Lung microvascular endothelial cell (primary cell): ENCODE results near the gene CHPF. TPM values are rescaled to one million over a fixed set of nuclear protein-coding genes. Genes with fewer than 3 reads are reported as not detected.

ENCODE experiments used
- DNase-seq, 2 donors: peaks; one replicate each; pipeline versions ENCODE4 v3.0.0 to v3.0.0-alpha.2; 2010; ENCODE audit warnings: low read depth in 2 of 2
- total RNA-seq: library from RNA; depleted of rRNA; stranded (reverse); fragments of >200 nt; gene quantifications from 2 replicates; pipeline ENCODE4 v1.2.1, GENCODE V29; 2014

CHPF gene
- total RNA-seq, 1 donor from 2014 or later, result 0.40 TPM

DNA sequence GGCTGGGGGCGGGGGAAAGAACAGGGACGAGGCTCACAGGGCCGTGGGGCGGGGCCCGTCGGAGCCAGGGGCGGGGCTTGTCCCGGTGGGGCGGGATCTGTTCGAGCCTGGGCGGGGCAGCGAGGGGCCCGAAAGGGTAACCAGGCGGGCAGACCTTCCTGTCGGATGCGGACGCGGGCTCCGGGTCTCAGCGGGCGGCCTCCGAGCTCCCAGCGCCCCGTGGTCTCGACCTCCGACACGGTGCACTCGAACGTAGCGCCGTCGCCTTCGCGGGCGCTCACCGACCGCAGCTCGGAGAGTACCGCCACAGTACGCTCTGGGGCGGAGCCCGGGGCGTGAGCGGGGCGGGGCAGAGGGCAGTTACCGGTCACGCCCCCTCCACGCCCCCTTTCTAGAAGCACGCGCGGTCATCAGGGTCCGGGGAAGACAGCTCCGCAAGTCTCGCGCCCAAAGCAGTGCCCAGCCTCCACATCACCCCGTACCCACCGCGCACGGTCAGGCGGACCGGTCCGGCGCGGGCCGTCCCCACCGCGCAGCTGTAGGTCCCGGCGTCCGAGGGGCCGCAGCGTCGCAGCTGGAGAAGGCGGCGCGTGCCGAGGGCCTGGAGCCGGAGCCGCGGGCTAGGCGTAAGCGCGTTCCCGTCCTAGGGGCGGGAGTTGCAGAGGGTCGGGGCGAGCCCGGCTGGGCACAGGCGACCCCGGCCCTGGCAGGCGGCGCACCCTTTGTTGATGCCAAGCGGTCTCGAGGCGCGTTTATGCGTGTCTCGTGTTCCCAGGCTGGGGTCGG, 9.0 kb upstream of the CHPF start:
- DNase-seq, result peak; percentile 70

- no peak for DNase-seq
Observed at GRCh38 chr2:219551441-219552381, 8.1 kb upstream of the CHPF start.

DNA sequence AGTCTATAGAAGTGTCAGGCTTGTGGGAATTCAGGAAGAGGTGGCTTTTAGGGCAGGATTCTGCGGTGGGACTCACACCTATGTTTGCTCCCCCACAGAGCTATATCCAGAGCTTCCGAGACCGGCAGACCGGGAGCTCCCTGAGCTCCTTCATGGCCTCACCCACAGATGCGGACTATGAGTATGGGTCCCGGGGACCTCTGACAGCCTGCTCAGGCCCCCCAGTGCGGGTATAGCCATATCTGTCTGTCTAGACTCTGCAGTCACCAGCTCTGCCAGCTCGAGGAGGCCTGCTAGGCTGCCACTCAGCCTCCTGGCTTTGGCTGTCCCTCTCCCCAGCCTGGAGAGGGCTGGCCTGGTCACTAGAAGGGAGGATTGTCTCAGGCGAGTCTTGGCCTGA, 6.0 kb upstream of the CHPF start:
- DNase-seq, result no peak

- DNase-seq, result no peak
Observed at GRCh38 chr2:219548990-219549389, 5.4 kb upstream of the CHPF start.

DNA sequence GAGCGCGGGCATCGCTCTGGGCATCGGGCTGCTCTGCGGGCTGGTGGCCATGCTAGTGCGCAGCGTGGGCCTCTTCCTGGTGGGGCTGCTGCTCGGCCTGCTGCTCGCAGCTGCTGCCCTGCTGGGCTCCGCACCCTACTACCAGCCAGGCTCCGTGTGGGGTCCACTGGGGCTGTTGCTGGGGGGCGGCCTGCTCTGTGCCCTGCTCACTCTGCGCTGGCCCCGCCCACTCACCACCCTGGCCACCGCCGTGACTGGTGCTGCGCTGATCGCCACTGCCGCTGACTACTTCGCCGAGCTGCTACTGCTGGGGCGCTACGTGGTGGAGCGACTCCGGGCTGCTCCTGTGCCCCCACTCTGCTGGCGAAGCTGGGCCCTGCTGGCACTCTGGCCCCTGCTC, 4.0 kb upstream of the CHPF start:
- no peak for DNase-seq

- DNase-seq, result no peak
Observed at GRCh38 chr2:219545943-219546352, 2.3 kb upstream of the CHPF start.

GRCh38 chr2:219545295-219545942, 1.8 kb upstream of the CHPF start:
- no peak for DNase-seq

DNA sequence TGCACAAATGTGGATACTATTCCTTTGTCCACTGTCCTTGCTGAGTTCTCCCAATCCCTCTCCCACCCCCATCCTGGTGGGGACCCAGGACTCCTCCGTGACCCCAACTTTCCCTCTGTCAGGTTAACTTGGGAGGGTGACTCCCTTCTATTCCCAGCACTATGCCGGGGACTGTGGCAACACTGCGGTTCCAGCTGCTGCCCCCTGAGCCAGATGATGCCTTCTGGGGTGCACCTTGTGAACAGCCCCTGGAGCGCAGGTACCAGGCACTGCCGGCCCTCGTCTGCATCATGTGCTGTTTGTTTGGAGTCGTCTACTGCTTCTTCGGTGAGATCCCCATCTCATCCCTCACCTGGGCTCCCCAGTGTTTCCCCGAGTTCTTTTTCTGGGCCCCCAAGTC, 958 bp upstream of the CHPF start:
- no peak for DNase-seq

DNA sequence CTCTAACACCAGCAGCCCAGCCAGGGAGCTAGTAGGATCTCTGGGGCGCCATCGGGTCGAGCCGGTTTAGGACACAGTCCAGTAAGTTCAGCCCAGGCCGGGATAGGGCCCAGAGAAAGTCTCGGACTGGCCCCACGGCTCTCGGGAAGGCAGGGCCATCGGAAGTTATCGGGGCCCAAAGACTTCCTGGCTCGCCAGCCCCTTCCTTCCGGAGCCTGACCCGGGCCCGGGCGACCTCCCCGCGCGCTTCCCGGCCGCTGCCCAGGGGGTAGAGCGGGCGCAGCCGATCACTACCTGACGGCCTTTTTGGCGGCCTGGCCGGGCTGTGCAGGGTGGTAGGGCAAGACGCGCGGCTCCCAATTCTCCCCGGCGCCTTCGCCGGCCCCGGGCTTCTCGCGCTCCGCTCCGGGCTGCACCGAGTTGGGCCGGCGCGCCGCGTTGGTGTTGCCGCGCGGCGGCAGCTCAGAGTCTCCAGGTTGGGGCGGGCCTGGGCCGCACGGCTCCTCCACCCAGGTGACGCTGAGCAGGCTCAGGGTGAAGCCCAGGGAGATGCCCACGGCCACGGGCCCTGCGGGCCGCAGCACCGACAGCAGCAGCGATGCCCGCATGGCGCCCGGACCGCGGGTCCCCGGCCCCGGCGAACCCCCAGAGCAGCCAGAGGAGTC, 546 bp downstream of the CHPF start:
- DNase-seq, result peak; percentile 5 to 15

DNA sequence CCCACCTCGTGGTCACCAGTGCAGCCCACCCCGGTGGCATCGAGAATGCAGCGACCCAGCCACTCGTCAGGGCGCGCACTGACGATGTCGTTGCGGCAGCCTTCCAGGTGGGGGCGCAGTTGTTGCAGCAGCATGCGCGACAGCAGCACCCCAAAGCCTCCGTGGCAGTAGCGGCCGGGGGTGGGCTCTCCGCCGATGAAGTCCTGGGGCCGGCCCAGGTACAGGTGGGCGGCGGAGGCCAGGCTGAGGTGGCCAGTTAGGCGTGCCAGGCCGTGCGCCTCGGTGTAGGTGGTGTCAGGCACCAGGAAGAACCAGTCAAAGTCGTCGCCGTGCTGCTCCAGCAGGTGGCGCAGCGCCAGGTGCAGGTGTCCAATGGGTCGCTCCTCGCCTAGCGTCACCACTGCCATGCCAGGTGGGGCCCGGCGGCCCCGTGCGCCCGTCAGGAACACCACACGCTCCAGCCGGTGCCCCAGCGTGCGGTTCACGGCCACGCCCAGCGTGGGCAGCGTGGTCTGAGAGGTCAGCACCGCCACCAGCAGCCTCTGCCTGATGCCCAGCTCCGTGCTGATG, 1.9 kb downstream of the CHPF start:
- DNase-seq, result peak; percentile 66 to 87

GRCh38 chr2:219540784-219541504, 2.7 kb downstream of the CHPF start:
- DNase-seq, result no peak

DNA sequence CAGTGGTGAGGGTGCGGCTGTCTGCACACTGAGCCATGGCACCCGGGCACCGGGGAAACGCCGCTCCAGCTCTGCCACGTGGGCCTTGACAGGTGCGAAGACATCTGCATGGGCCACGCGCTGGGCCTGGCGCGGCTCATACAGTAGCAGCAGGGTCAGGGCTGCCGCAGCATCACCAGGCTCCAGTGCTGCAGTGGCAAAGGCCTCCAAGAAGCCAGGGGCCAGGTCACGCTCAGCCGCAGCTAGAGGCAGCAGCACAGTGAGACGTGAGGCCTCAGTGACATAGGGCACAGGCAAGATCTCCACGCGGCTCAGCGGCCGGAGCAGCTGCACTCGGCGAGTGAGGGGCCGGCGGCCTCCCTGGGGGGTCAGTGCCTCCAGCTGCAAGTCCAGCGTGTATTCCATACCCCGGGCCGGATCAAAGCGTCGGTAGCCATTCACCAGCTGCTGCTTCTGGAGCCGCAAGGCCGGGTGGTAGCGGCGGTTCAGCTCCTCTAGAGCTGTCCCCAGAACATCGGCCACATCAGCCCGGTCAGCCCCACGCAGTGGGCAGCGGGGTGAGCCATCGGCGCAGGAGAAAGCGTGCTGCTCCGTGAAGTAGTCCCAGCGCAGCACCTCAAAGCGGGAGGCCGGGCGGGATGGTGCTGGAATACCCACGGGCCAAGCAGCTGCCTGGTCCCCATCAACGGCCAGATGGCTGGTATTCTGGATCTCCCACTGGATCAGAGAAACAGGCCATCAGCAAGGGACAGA, 3.5 kb downstream of the CHPF start:
- DNase-seq, result no peak

- no peak for DNase-seq
Observed at GRCh38 chr2:219538956-219539788, 4.4 kb downstream of the CHPF start.

DNA sequence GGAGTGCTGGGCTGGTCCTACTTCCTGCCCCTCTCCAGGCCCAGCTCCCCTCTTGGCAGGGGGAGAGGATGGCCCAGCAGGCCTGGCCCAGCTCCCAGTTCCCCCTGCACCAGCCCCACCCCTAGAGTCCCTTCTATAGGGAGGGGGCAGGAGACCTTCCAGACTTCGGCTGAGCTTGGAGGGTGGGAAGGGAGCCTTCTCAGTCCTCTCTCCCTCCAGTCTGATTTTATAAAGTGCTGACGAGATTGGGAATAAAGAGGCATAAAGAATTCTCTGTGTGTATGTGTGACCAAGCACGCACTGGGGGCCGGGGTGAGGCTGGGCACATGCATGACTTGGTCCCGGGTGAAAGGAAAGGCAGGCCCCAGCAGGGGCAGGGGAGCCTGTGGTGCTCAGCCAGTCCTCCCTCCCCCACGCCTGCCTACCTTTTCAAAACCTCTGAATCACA, 5.1 kb downstream of the CHPF start:
- DNase-seq, result no peak

DNA sequence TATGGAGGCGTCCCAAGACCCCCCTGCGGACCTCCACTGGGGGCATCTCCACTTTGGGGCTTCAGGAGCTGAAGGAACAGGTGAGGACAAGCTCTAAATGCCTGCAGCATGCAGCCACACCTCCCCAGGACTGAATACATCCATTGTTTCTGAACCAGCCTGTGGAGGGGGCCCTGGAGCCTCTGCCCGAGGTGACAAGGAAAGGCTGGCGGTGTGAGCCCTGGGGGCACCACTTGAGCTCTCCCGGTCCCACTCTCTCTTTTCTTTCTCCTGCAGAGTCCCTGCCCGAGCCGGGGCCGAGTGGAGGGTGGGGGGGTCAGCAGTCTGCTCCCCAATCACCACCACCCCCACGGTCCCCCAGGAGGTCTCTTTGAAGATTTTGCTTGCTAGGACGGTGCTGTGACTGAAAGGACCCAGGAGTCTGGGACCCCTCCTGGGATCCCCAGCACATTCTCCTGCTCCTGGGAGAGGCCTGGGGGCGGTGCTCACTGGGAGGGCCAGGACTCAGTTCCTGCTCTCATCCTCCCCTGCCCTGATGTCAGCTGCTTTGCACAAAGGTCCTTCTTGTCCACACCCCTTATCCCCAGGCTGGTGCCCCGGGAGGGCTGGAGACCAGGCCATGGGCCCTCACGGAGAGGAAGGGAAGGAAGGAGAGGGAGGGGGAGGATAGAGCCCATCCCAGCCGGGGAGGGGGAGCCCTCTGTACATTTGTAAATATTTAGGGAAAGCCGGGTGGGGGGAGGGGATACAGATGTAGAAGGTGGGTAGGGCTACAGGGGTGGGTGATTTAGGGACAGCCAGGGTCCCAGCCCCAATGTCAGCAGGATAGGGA, 5.7 kb downstream of the CHPF start:
- no peak for DNase-seq

DNA sequence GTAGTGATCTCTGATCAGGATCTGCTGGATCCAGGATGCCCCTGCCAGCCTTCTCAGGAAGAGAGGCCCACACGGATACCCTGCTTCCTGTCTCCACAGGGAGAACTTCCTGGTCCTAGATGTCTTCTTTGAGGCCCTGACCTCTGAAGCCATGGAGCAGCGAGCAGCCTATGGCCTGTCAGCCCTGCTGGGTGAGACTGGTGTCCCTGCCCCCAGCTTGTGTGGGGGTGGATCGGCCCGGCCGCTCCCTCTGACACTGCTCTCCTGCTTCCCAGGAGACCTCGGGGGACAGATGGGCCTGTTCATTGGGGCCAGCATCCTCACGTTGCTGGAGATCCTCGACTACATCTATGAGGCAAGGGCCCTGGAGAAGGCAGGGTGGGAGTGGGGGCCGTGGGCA, 6.6 kb downstream of the CHPF start:
- DNase-seq, result no peak

GRCh38 chr2:219536425-219536824, 7.2 kb downstream of the CHPF start:
- no peak for DNase-seq
